HCT116 (cell line): ENCODE measurements around the gene POFUT2.

Experiments
- CBX3 ChIP-seq: IDR thresholded peaks from 2 replicates; pipeline ENCODE4 v1.6.1; 2012; ENCODE audit warnings: low read depth
- EGR1 ChIP-seq: IDR thresholded peaks from 2 replicates; pipeline ENCODE4 v1.6.1; 2012; ENCODE audit warnings: low read depth
- JUND ChIP-seq: IDR thresholded peaks from 2 replicates; pipeline ENCODE4 v1.6.1; 2012
- MAX ChIP-seq: IDR thresholded peaks from 2 replicates; pipeline ENCODE4 v1.6.1; 2012
- POLR2A ChIP-seq: IDR thresholded peaks from 2 replicates; pipeline ENCODE4 v1.7.0; 2011; ENCODE audit warnings: borderline replicate concordance; ENCODE audit not compliant: insufficient read depth, insufficient read length; ENCODE audit errors: extremely low read depth
- POLR2AphosphoS5 ChIP-seq: IDR thresholded peaks from 2 replicates; pipeline ENCODE4 v1.6.1; 2011; ENCODE audit warnings: mild to moderate bottlenecking, low read depth, low read length, moderate library complexity
- RAD21 ChIP-seq: IDR thresholded peaks from 2 replicates; pipeline ENCODE4 v1.6.1; 2012; ENCODE audit warnings: low read depth, mild to moderate bottlenecking
- SP1 ChIP-seq: IDR thresholded peaks from 2 replicates; pipeline ENCODE4 v1.6.1; 2012; ENCODE audit warnings: low read depth
- YY1 ChIP-seq: IDR thresholded peaks from 2 replicates; pipeline ENCODE4 v1.6.1; 2011; ENCODE audit warnings: low read length, low read depth, moderate library complexity, mild to moderate bottlenecking; ENCODE audit not compliant: insufficient replicate concordance; ENCODE audit errors: extremely low read depth
- ZNF274 ChIP-seq: fragments of 200-500 bp; sonication (Bioruptor generic); IDR thresholded peaks from 2 replicates; pipeline ENCODE4 v1.6.1; 2014; ENCODE audit warnings: mild to moderate bottlenecking, low read depth, low read length, inconsistent platforms
- TF ChIP-seq, protein P1 (sequence below), 3 experiments: fragments of 200-600 bp in 1 of 3; sonication (generic) in 1 of 3; IDR thresholded peaks in 2 of 3; conservative IDR thresholded peaks in 1 of 3; 2 replicates each; pipeline ENCODE4 v1.5.1; 2012 to 2017; ENCODE audit warnings: low read depth in 2 of 3, low read length in 2 of 3, antibody characterized with exemption in 1 of 3, borderline replicate concordance in 1 of 3, control low read depth in 1 of 3, mild to moderate bottlenecking in 1 of 3, mixed read lengths in 1 of 3, mixed run types in 1 of 3, moderate library complexity in 1 of 3; ENCODE audit not compliant: insufficient read depth in 1 of 3
- TF ChIP-seq, protein P2 (sequence below): IDR thresholded peaks from 2 replicates; pipeline ENCODE4 v1.6.1; 2012; ENCODE audit warnings: low read depth

- TF ChIP-seq ZNF274 (no peak), CBX3 (no peak), YY1 (no peak), POLR2A (no peak), SP1 (no peak), RAD21 (no peak), MAX (no peak), POLR2AphosphoS5 (no peak), JUND (no peak), EGR1 (no peak)
- TF ChIP-seq, protein P1, sequence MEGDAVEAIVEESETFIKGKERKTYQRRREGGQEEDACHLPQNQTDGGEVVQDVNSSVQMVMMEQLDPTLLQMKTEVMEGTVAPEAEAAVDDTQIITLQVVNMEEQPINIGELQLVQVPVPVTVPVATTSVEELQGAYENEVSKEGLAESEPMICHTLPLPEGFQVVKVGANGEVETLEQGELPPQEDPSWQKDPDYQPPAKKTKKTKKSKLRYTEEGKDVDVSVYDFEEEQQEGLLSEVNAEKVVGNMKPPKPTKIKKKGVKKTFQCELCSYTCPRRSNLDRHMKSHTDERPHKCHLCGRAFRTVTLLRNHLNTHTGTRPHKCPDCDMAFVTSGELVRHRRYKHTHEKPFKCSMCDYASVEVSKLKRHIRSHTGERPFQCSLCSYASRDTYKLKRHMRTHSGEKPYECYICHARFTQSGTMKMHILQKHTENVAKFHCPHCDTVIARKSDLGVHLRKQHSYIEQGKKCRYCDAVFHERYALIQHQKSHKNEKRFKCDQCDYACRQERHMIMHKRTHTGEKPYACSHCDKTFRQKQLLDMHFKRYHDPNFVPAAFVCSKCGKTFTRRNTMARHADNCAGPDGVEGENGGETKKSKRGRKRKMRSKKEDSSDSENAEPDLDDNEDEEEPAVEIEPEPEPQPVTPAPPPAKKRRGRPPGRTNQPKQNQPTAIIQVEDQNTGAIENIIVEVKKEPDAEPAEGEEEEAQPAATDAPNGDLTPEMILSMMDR (IDR thresholded peaks at IDR 0.05 in 2 of 3, conservative IDR thresholded peaks at IDR 0.05 in 1 of 3; ENCODE audit: borderline replicate concordance in 1 of 3, insufficient read depth in 1 of 3, low read depth in 2 of 3, low read length in 2 of 3), result no peak
- TF ChIP-seq, protein P2, sequence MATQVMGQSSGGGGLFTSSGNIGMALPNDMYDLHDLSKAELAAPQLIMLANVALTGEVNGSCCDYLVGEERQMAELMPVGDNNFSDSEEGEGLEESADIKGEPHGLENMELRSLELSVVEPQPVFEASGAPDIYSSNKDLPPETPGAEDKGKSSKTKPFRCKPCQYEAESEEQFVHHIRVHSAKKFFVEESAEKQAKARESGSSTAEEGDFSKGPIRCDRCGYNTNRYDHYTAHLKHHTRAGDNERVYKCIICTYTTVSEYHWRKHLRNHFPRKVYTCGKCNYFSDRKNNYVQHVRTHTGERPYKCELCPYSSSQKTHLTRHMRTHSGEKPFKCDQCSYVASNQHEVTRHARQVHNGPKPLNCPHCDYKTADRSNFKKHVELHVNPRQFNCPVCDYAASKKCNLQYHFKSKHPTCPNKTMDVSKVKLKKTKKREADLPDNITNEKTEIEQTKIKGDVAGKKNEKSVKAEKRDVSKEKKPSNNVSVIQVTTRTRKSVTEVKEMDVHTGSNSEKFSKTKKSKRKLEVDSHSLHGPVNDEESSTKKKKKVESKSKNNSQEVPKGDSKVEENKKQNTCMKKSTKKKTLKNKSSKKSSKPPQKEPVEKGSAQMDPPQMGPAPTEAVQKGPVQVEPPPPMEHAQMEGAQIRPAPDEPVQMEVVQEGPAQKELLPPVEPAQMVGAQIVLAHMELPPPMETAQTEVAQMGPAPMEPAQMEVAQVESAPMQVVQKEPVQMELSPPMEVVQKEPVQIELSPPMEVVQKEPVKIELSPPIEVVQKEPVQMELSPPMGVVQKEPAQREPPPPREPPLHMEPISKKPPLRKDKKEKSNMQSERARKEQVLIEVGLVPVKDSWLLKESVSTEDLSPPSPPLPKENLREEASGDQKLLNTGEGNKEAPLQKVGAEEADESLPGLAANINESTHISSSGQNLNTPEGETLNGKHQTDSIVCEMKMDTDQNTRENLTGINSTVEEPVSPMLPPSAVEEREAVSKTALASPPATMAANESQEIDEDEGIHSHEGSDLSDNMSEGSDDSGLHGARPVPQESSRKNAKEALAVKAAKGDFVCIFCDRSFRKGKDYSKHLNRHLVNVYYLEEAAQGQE, result no peak
Measured at GRCh38 chr21:45261093-45261492, 26.6 kb downstream of the POFUT2 start.
